H1 (cell line): ENCODE measurements around the gene RCL1.

ENCODE experiments used
- BACH1 ChIP-seq: IDR thresholded peaks from 2 replicates; pipeline ENCODE4 v1.6.1; 2012; ENCODE audit warnings: low read length, improper control_type of control experiment
- CBX5 ChIP-seq: fragments of 300-800, 300-1000 bp; sonication (generic); IDR thresholded peaks from 2 replicates; pipeline ENCODE4 v1.7.1; 2016; ENCODE audit warnings: antibody characterized with exemption, low read length, low read depth
- EZH2 ChIP-seq: fragments of 200-600 bp; sonication (generic); IDR thresholded peaks from 2 replicates; pipeline ENCODE4 v1.7.1; 2012; ENCODE audit warnings: low read depth, mild to moderate bottlenecking, moderate library complexity, low read length, inconsistent platforms; ENCODE audit not compliant: severe bottlenecking
- JUND ChIP-seq: IDR thresholded peaks from 2 replicates; pipeline ENCODE4 v1.6.1; 2011; ENCODE audit warnings: mild to moderate bottlenecking, improper control_type of control experiment, low read length
- POLR2A ChIP-seq, 2 experiments: IDR thresholded peaks; 1 replicate in 1 of 2; 2 replicates in 1 of 2; pipeline ENCODE4 v1.6.1; 2011; ENCODE audit warnings: low read depth in 2 of 2, low read length in 2 of 2, mild to moderate bottlenecking in 2 of 2; ENCODE audit errors: control extremely low read depth in 1 of 2
- SIX5 ChIP-seq: IDR thresholded peaks from 2 replicates; pipeline ENCODE4 v1.6.1; 2011; ENCODE audit warnings: mild to moderate bottlenecking, low read depth, low read length
- TAF1 ChIP-seq: IDR thresholded peaks from 2 replicates; pipeline ENCODE4 v1.6.1; 2011; ENCODE audit warnings: mild to moderate bottlenecking, low read depth, low read length
- TEAD4 ChIP-seq: IDR thresholded peaks from 2 replicates; pipeline ENCODE4 v1.6.1; 2012; ENCODE audit warnings: low read depth, low read length, inconsistent platforms, mixed read lengths
- TF ChIP-seq, protein P1 (sequence below), 3 experiments: IDR thresholded peaks; 1 replicate in 2 of 3; 2 replicates in 1 of 3; pipeline versions ENCODE4 v1.5.1 to v1.6.1; 2011; ENCODE audit warnings: low read length in 3 of 3, mild to moderate bottlenecking in 3 of 3, inconsistent platforms in 2 of 3, low read depth in 1 of 3, moderate library complexity in 1 of 3; ENCODE audit not compliant: insufficient read depth in 1 of 3; ENCODE audit errors: control extremely low read depth in 1 of 3

DNA sequence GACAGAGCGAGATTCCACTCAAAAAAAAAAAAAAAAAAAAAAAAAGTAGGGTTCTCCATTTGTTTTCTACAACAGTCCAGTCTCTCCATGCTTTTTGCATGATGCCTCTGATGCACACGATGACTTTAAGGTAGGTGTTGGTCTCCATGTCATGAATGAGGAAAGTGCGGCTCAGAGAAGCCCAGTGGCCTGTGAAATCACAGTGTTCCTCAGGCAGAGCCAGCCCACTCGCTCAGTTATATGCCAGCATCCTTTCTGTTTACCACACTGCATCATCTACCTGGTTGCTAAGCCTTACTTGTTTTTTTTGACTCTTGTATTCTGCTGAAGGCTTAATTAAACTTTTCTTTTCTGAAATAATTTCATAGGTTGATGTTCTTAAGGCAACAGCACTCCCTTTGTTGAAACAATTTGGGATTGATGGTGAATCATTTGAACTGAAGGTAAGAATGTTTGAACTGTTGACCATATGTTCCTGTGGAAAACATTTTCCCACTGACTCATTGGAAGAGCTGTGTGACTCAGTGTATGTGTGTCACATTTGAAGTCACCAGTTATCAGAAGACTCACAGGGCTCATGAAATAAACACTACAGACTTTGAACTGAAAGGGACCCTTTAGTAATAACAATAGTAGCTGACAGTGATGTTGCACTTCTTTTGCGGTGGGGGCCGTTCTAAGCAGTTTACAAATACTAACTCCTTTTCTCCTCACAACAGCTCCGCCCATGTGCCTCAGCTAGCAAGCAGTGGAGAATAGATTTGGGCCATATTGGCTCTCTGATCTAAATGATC is 40.2 kb downstream of the RCL1 start:
- TF ChIP-seq EZH2 = no peak
- TF ChIP-seq, protein P1, sequence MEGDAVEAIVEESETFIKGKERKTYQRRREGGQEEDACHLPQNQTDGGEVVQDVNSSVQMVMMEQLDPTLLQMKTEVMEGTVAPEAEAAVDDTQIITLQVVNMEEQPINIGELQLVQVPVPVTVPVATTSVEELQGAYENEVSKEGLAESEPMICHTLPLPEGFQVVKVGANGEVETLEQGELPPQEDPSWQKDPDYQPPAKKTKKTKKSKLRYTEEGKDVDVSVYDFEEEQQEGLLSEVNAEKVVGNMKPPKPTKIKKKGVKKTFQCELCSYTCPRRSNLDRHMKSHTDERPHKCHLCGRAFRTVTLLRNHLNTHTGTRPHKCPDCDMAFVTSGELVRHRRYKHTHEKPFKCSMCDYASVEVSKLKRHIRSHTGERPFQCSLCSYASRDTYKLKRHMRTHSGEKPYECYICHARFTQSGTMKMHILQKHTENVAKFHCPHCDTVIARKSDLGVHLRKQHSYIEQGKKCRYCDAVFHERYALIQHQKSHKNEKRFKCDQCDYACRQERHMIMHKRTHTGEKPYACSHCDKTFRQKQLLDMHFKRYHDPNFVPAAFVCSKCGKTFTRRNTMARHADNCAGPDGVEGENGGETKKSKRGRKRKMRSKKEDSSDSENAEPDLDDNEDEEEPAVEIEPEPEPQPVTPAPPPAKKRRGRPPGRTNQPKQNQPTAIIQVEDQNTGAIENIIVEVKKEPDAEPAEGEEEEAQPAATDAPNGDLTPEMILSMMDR (IDR thresholded peaks at IDR 0.05; ENCODE audit: control extremely low read depth in 1 of 3, insufficient read depth in 1 of 3, low read depth in 1 of 3, low read length in 3 of 3) = no peak
- no peak for TF ChIP-seq JUND
- TF ChIP-seq SIX5 = no peak
- TF ChIP-seq TEAD4 = no peak
- TF ChIP-seq BACH1 = no peak
- no peak for TF ChIP-seq TAF1
- no peak for TF ChIP-seq CBX5
- TF ChIP-seq POLR2A (IDR thresholded peaks at IDR 0.05; ENCODE audit: control extremely low read depth in 1 of 2, low read depth in 2 of 2, low read length in 2 of 2) = no peak
